ENCODE data around the gene VWCE.

GRCh38 chr11:61258546-61258945, 36.6 kb downstream of the VWCE start:
- TF ChIP-seq EZH2 (IDR thresholded peaks at IDR 0.05; ENCODE audit: insufficient read depth, poor library complexity, severe bottlenecking) (no peak), EZH2phosphoT487 (IDR thresholded peaks at IDR 0.05; ENCODE audit: insufficient read depth, low read depth) (no peak)

Measured in GM23248 (cell line).